ENCODE data around the gene GRK2.
A peak's percentile ranks its signal among the peaks of the same experiment; 100 is the strongest.

GRCh38 chr11:67312187-67313021 is 46.1 kb downstream of the GRK2 start:
- TF ChIP-seq, protein P1, sequence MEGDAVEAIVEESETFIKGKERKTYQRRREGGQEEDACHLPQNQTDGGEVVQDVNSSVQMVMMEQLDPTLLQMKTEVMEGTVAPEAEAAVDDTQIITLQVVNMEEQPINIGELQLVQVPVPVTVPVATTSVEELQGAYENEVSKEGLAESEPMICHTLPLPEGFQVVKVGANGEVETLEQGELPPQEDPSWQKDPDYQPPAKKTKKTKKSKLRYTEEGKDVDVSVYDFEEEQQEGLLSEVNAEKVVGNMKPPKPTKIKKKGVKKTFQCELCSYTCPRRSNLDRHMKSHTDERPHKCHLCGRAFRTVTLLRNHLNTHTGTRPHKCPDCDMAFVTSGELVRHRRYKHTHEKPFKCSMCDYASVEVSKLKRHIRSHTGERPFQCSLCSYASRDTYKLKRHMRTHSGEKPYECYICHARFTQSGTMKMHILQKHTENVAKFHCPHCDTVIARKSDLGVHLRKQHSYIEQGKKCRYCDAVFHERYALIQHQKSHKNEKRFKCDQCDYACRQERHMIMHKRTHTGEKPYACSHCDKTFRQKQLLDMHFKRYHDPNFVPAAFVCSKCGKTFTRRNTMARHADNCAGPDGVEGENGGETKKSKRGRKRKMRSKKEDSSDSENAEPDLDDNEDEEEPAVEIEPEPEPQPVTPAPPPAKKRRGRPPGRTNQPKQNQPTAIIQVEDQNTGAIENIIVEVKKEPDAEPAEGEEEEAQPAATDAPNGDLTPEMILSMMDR (IDR thresholded peaks at IDR 0.05): no peak
- peak; percentile 55 for TF ChIP-seq POLR2A (IDR thresholded peaks at IDR 0.05)
